ENCODE results near the gene CLSTN2. TPM values are rescaled to one million over a fixed set of nuclear protein-coding genes. Genes with fewer than 3 reads are reported as not detected.

The CLSTN2 gene
- total RNA-seq, 1 donor from 2014 or later, result 16.0 TPM

GRCh38 chr3:140341203-140341602 lies 406.2 kb downstream of the CLSTN2 start:
- no peak overlapping the region for H3K4me3 ChIP-seq
- H3K36me3 ChIP-seq, result no peaks in the 10 kb centered on the region
- DNase-seq (ENCODE audit: extremely low spot score in 2 of 2), result no peak
- no peaks in the 10 kb centered on the region for H3K4me1 ChIP-seq
- TF ChIP-seq POLR2AphosphoS5 (IDR thresholded peaks at IDR 0.05; ENCODE audit: insufficient read depth in 1 of 2, low read depth in 1 of 2) (no peak), POLR2A (IDR thresholded peaks at IDR 0.05) (no peak), CTCF (IDR thresholded peaks at IDR 0.05) (no peak)
- H3K9me3 ChIP-seq, result no peaks in the 10 kb centered on the region
- H3K27ac ChIP-seq, result no peak overlapping the region
- H3K27me3 ChIP-seq, result no peaks in the 10 kb centered on the region
- intact Hi-C loops (cut with DNase I), result no loop called here

GRCh38 chr3:140341817-140342403 lies 406.9 kb downstream of the CLSTN2 start:
- no peak overlapping the region for H3K27ac ChIP-seq
- H3K9me3 ChIP-seq, result no peaks in the 10 kb centered on the region
- no peak overlapping the region for H3K4me3 ChIP-seq
- intact Hi-C loops (cut with DNase I), result no loop called here
- no peaks in the 10 kb centered on the region for H3K27me3 ChIP-seq
- H3K4me1 ChIP-seq, result no peaks in the 10 kb centered on the region
- DNase-seq (ENCODE audit: extremely low spot score in 2 of 2), result no peak
- TF ChIP-seq CTCF (IDR thresholded peaks at IDR 0.05) (no peak), POLR2AphosphoS5 (IDR thresholded peaks at IDR 0.05; ENCODE audit: insufficient read depth in 1 of 2, low read depth in 1 of 2) (no peak)
- H3K36me3 ChIP-seq, result no peaks in the 10 kb centered on the region

- no peak for TF ChIP-seq POLR2A (IDR thresholded peaks at IDR 0.05)
- no peak for TF ChIP-seq CTCF (IDR thresholded peaks at IDR 0.05)
- TF ChIP-seq POLR2AphosphoS5 (IDR thresholded peaks at IDR 0.05; ENCODE audit: insufficient read depth in 1 of 2, low read depth in 1 of 2), result no peak
- no peaks in the 10 kb centered on the region for H3K36me3 ChIP-seq
- no peak overlapping the region for H3K27ac ChIP-seq
- no peak overlapping the region for H3K4me3 ChIP-seq
- intact Hi-C loops (cut with DNase I), result no loop called here
- H3K4me1 ChIP-seq, result no peaks in the 10 kb centered on the region
- no peaks in the 10 kb centered on the region for H3K27me3 ChIP-seq
- DNase-seq (ENCODE audit: extremely low spot score in 2 of 2), result no peak
- no peaks in the 10 kb centered on the region for H3K9me3 ChIP-seq
Observed at GRCh38 chr3:140342668-140343067, 407.7 kb downstream of the CLSTN2 start.

- Histone ChIP-seq H3K4me3 (no peak overlapping the region), H3K27ac (no peak overlapping the region), H3K4me1 (no peaks in the 10 kb centered on the region), H3K27me3 (no peaks in the 10 kb centered on the region), H3K36me3 (no peaks in the 10 kb centered on the region), H3K9me3 (no peaks in the 10 kb centered on the region)
- DNase-seq (ENCODE audit: extremely low spot score in 2 of 2), result no peak
- TF ChIP-seq POLR2A (IDR thresholded peaks at IDR 0.05) (no peak), CTCF (IDR thresholded peaks at IDR 0.05) (no peak), POLR2AphosphoS5 (IDR thresholded peaks at IDR 0.05; ENCODE audit: insufficient read depth in 1 of 2, low read depth in 1 of 2) (no peak)
- intact Hi-C loops (cut with DNase I), result no loop called here
Observed at GRCh38 chr3:140343211-140344081, 408.5 kb downstream of the CLSTN2 start.

- H3K9me3 ChIP-seq, result no peaks in the 10 kb centered on the region
- H3K27me3 ChIP-seq, result no peaks in the 10 kb centered on the region
- DNase-seq (ENCODE audit: extremely low spot score in 2 of 2), result no peak
- no peaks in the 10 kb centered on the region for H3K36me3 ChIP-seq
- no peak overlapping the region for H3K4me3 ChIP-seq
- intact Hi-C loops (cut with DNase I), result no loop called here
- TF ChIP-seq CTCF (IDR thresholded peaks at IDR 0.05) (no peak), POLR2A (IDR thresholded peaks at IDR 0.05) (no peak), POLR2AphosphoS5 (IDR thresholded peaks at IDR 0.05; ENCODE audit: insufficient read depth in 1 of 2, low read depth in 1 of 2) (no peak)
- H3K27ac ChIP-seq, result no peak overlapping the region
- no peaks in the 10 kb centered on the region for H3K4me1 ChIP-seq
Observed at GRCh38 chr3:140344082-140344454, 409.1 kb downstream of the CLSTN2 start.

Data from vagina (tissue), 2 donors.